Breast epithelium (tissue), 4 donors: ENCODE measurements around the gene VSIG10L2. TPM values are rescaled to one million over a fixed set of nuclear protein-coding genes. Genes with fewer than 3 reads are reported as not detected.

Source experiments
- DNase-seq, 2 donors: peaks; one replicate each; pipeline ENCODE4 v3.0.0-alpha.2; 2019; ENCODE audit warnings: low spot score in 2 of 2
- H3K27ac ChIP-seq, 2 donors: fragments of 200-600 bp; sonication (generic) in 1 of 2; one replicate each; pipeline ENCODE4 v1.5.1; 2016 to 2019; ENCODE audit warnings: mild to moderate bottlenecking in 1 of 2
- H3K27me3 ChIP-seq, 2 donors: fragments of 200-600 bp; sonication (generic) in 1 of 2; one replicate each; pipeline versions ENCODE4 v1.5.1 to v1.6.0; 2017 to 2019; ENCODE audit warnings: control low read depth in 1 of 2, mild to moderate bottlenecking in 1 of 2
- H3K36me3 ChIP-seq: fragments of 200-600 bp; one replicate; pipeline ENCODE4 v1.5.1; 2019
- H3K4me1 ChIP-seq, 2 donors: fragments of 200-600 bp; sonication (generic); one replicate each; pipeline ENCODE4 v1.5.1; 2016 to 2019; ENCODE audit warnings: control low read depth in 1 of 2
- H3K4me3 ChIP-seq, 3 donors: fragments of 200-600 bp; sonication (generic); 1 replicate in 2 of 3; 2 replicates in 1 of 3; pipeline ENCODE4 v1.5.1; 2016 to 2019; ENCODE audit warnings: mild to moderate bottlenecking in 3 of 3, moderate library complexity in 2 of 3
- H3K9me3 ChIP-seq, 2 donors: fragments of 200-600 bp; sonication (generic) in 1 of 2; one replicate each; pipeline ENCODE4 v1.5.1; 2016 to 2019; ENCODE audit warnings: control low read depth in 1 of 2
- POLR2A ChIP-seq: fragments of 450-650 bp; IDR thresholded peaks from one replicate; pipeline ENCODE4 v1.6.1; 2016; ENCODE audit warnings: antibody characterized with exemption, mild to moderate bottlenecking, moderate library complexity
- POLR2AphosphoS5 ChIP-seq, 3 donors: sonication (generic); formaldehyde crosslinking; IDR thresholded peaks; one replicate each; pipeline ENCODE4 v1.6.1; 2017; ENCODE audit warnings: antibody characterized with exemption in 3 of 3
- intact Hi-C: fragments of 100-400 bp; cut with DNase I; formaldehyde crosslinking; loops from one replicate; pipeline ENCODE4 v1.15.1; 2023; ENCODE audit warnings: low total_unique reads
- total RNA-seq, 3 donors: library from RNA; depleted of rRNA; stranded (reverse); fragments of >200 nt; gene quantifications; one replicate each; pipeline ENCODE4 v1.1.0, GENCODE V29; 2016
- TF ChIP-seq, protein P1 (sequence below), 3 donors: fragments of 450-650 bp; IDR thresholded peaks; one replicate each; pipeline ENCODE4 v1.5.1; 2016 to 2017; ENCODE audit warnings: antibody characterized with exemption in 3 of 3, mild to moderate bottlenecking in 3 of 3, moderate library complexity in 3 of 3

Gene VSIG10L2
- total RNA-seq, 3 donors from 2014 or later: 3.6 to 4.1 TPM; not detected in 1

DNA sequence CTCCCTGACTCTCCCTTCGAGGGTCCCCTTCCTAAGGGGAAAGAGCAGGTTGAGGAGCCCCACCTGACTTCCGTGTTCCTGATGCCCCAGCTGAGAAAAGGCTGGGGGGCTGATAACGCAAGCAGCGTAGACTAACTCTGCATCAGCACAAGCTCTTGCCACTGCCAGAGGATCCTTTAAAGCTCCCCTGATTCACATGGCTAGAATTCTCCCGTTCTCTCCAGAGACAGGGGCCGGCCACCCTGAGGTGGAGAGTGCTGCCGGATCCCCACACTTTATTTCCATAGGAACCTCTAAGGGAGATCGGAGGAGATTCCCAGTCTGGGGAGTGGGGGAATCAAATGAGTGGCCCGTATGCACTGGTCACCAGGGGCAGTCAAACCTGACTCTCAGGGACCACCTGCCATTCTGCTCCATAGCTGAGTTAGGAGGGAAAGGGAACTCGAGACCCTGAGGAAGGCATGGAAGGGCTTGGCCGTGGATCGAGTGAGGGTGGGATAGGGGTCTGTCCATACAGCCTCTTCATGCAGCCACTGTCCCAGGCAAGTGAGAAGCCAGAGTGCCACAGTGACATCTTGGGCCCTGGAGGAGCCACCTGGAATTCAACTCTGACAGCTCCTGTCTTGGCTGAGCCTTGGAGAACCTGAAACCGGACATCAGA lies 1.4 kb upstream of the VSIG10L2 start:
- H3K4me1 ChIP-seq: no peaks in the 10 kb centered on the region
- no peak overlapping the region for H3K4me3 ChIP-seq
- H3K36me3 ChIP-seq: no peaks in the 10 kb centered on the region
- intact Hi-C loops: no loop called here
- H3K27me3 ChIP-seq: no peaks in the 10 kb centered on the region
- no peak overlapping the region for H3K27ac ChIP-seq
- TF ChIP-seq, protein P1, sequence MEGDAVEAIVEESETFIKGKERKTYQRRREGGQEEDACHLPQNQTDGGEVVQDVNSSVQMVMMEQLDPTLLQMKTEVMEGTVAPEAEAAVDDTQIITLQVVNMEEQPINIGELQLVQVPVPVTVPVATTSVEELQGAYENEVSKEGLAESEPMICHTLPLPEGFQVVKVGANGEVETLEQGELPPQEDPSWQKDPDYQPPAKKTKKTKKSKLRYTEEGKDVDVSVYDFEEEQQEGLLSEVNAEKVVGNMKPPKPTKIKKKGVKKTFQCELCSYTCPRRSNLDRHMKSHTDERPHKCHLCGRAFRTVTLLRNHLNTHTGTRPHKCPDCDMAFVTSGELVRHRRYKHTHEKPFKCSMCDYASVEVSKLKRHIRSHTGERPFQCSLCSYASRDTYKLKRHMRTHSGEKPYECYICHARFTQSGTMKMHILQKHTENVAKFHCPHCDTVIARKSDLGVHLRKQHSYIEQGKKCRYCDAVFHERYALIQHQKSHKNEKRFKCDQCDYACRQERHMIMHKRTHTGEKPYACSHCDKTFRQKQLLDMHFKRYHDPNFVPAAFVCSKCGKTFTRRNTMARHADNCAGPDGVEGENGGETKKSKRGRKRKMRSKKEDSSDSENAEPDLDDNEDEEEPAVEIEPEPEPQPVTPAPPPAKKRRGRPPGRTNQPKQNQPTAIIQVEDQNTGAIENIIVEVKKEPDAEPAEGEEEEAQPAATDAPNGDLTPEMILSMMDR (IDR thresholded peaks at IDR 0.05): no peak
- TF ChIP-seq POLR2AphosphoS5 (IDR thresholded peaks at IDR 0.05): no peak
- no peak for TF ChIP-seq POLR2A
- H3K9me3 ChIP-seq: no peaks in the 10 kb centered on the region
- no peak for DNase-seq

DNA sequence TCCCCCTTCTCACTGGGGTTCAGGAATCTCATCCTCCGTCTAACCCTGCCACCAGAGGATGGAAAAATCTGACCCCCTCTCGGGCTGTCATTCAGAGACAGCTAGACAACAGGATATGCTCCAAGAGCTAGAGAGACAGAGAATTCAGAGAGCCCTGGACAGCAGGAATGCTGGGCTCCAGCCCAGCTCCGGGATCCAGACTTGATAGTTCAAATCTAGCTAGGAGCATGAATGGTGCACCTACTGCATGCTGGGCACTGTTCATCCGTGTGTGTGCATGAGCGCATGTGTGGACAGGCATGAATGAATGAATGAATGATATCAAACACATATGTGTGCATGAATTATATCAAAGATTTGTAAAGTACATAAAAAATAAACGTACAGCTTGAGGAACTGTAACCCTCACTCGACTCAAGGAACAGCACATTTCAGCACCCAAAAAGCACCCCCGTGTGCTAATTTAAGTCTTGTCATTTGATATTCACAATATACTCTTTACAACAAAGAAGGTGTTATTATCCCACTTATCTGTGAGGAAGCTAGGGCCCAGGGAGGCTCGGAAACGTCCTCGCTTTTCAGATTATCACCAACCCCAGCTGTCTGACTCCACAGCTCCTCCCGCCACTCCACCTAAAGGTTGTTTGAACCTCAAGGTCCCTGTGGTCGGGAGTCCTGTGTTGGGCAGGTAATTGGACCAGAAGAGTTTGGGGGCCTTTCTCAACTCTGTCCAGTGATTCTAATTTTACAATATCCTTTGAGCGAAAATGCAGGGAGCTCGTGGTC lies 640 bp upstream of the VSIG10L2 start:
- no peak for DNase-seq
- intact Hi-C loops: no loop called here
- TF ChIP-seq, protein P1 (IDR thresholded peaks at IDR 0.05): no peak
- no peak for TF ChIP-seq POLR2AphosphoS5 (IDR thresholded peaks at IDR 0.05)
- no peak for TF ChIP-seq POLR2A
- Histone ChIP-seq H3K36me3 (no peaks in the 10 kb centered on the region), H3K4me3 (no peak overlapping the region), H3K27ac (no peak overlapping the region), H3K27me3 (no peaks in the 10 kb centered on the region), H3K4me1 (no peaks in the 10 kb centered on the region), H3K9me3 (no peaks in the 10 kb centered on the region)

DNA sequence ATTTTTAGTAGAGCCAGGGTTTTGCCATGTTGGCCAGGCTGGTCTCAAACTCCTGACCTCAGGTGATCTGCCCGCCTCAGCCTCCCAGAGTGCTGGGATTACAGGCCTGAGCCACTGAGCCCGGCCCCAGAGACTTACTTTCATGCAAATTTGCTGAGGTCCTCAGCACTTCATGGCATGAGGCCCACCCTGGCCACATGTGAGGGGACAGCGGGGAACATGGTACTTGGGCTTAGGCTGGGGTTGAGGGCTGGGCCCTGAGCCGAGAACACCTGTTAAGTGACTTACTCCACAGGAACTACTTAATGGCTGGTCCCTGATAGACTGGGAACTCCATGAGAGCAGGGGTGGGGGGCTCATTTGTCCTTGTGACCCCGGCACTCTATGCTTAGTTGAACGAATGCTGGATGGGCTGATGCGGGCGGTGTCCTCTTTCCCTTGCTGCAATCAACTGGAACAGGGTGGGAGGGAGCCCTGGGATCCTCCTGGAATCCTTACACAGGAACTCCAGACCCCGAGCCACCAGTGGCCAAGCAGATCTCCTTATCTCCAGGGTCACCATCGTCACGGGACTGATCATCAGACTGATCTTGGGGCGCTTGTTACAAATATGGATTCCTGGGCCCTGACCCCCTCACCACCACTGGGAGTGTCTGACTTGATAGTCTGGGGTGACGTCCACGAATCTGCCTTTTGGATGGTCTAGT lies 1.0 kb downstream of the VSIG10L2 start:
- intact Hi-C loops: no loop called here
- no peaks in the 10 kb centered on the region for H3K9me3 ChIP-seq
- no peaks in the 10 kb centered on the region for H3K27me3 ChIP-seq
- no peak overlapping the region for H3K4me3 ChIP-seq
- no peak for TF ChIP-seq POLR2A
- TF ChIP-seq, protein P1 (IDR thresholded peaks at IDR 0.05): no peak
- no peak for TF ChIP-seq POLR2AphosphoS5 (IDR thresholded peaks at IDR 0.05)
- peaks cover 6 to 11% of the 10 kb centered on the region in 2 donors for H3K4me1 ChIP-seq
- no peak overlapping the region for H3K27ac ChIP-seq
- H3K36me3 ChIP-seq: no peaks in the 10 kb centered on the region
- DNase-seq: no peak

DNA sequence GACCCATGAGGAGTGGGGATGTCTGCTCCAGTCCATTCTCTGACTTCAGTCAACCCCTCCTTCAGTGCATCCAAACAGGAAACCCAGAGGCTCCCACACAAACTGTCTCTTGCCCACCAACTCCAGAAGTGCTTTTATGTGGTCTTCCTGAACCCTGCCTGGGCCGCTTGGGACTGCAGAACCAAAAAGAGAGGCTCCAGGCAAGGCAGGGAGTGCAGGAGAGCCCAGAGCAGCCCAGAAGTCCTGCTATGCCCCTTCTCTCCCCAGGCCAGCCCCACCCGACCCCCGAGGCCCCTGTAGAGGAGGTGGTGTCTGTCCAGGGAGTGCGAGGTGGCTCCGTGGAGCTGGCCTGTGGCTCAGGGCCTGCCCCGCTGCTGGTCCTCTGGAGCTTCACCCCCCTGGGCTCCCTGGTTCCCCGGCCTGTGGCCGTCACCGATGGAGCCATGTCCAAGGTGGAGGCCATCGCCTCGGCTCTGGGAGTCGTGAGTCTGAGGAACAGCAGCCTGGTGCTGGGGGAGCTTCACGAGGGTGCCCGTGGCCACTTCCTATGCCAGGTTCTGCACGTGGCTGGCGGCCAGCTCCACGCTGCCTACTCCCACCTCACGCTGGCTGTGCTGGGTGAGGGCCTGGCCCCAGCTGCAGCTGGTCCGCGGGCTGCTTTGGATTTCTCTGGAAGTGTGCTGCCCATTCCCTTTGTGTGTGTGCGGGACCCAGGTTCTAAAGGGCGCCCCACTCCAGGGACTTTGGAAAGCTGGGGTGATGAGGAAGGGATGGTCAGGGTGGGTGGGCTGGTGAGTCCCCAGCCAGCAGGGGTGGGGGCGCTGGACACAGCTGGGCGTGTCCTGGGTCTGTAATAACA lies 1.8 kb downstream of the VSIG10L2 start:
- no peaks in the 10 kb centered on the region for H3K27me3 ChIP-seq
- H3K9me3 ChIP-seq: no peaks in the 10 kb centered on the region
- DNase-seq: no peak
- no peak overlapping the region for H3K4me3 ChIP-seq
- no peak overlapping the region for H3K27ac ChIP-seq
- intact Hi-C loops: no loop called here
- no peak for TF ChIP-seq POLR2A
- TF ChIP-seq POLR2AphosphoS5 (IDR thresholded peaks at IDR 0.05): no peak
- TF ChIP-seq, protein P1 (IDR thresholded peaks at IDR 0.05): no peak
- peaks cover 7 to 11% of the 10 kb centered on the region in 2 donors for H3K4me1 ChIP-seq
- no peaks in the 10 kb centered on the region for H3K36me3 ChIP-seq
